ENCODE data around the gene DUOXA1. TPM values are rescaled to one million over a fixed set of nuclear protein-coding genes. Genes with fewer than 3 reads are reported as not detected.
"Not testable (repeated sequence)": the region's sequence is repeated elsewhere in the genome, so short reads cannot be mapped to it uniquely, and the experiment has no call there.

The DUOXA1 gene
- total RNA-seq, 2 donors from 2014 or later = 0.88 to 1.3 TPM

- no peaks in the 10 kb centered on the region for H3K4me1 ChIP-seq
- H3K4me3 ChIP-seq = no peak overlapping the region
- H3K9ac ChIP-seq (ENCODE audit: low read depth in 2 of 2, low read length in 2 of 2) = no peak overlapping the region
- DNase-seq = no peak
- intact Hi-C loops (cut with DNase I) = no loop called here
- TF ChIP-seq CTCF (IDR thresholded peaks at IDR 0.05) = no peak
- no peaks in the 10 kb centered on the region for H3K9me3 ChIP-seq
- H3K36me3 ChIP-seq = no peaks in the 10 kb centered on the region
- H3K27ac ChIP-seq = no peak overlapping the region
- no peaks in the 10 kb centered on the region for H3K27me3 ChIP-seq
Measured at GRCh38 chr15:45140557-45141250, 11.0 kb upstream of the DUOXA1 start.

GRCh38 chr15:45139770-45140169 is 10.1 kb upstream of the DUOXA1 start:
- Histone ChIP-seq H3K36me3 (no peaks in the 10 kb centered on the region), H3K4me1 (peaks cover 5% of the 10 kb centered on the region), H3K4me3 (no peak overlapping the region), H3K9me3 (no peaks in the 10 kb centered on the region), H3K27ac (no peak overlapping the region), H3K27me3 (no peaks in the 10 kb centered on the region), H3K9ac (ENCODE audit: low read depth in 2 of 2, low read length in 2 of 2) (no peak overlapping the region)
- no peak for DNase-seq
- intact Hi-C loops (cut with DNase I) = no loop called here
- no peak for TF ChIP-seq CTCF (IDR thresholded peaks at IDR 0.05)

- TF ChIP-seq CTCF (IDR thresholded peaks at IDR 0.05) = no peak
- Histone ChIP-seq H3K9ac (ENCODE audit: low read depth in 2 of 2, low read length in 2 of 2) (no peak overlapping the region), H3K36me3 (no peaks in the 10 kb centered on the region), H3K27ac (no peak overlapping the region), H3K4me1 (peaks cover 7% of the 10 kb centered on the region), H3K4me3 (no peak overlapping the region), H3K27me3 (peaks cover under 1% of the 10 kb centered on the region), H3K9me3 (no peaks in the 10 kb centered on the region)
- DNase-seq = no peak
- intact Hi-C loops (cut with DNase I) = no loop called here
Measured at GRCh38 chr15:45138814-45139765, 9.4 kb upstream of the DUOXA1 start.

GRCh38 chr15:45137703-45138102 is 8.0 kb upstream of the DUOXA1 start:
- H3K27ac ChIP-seq = no peak overlapping the region
- H3K4me1 ChIP-seq = peaks cover 7% of the 10 kb centered on the region
- H3K27me3 ChIP-seq = peaks cover 3% of the 10 kb centered on the region
- no peak overlapping the region for H3K4me3 ChIP-seq
- no peak for DNase-seq
- intact Hi-C loops (cut with DNase I) = no loop called here
- no peak overlapping the region for H3K9ac ChIP-seq (ENCODE audit: low read depth in 2 of 2, low read length in 2 of 2)
- H3K9me3 ChIP-seq = no peaks in the 10 kb centered on the region
- TF ChIP-seq CTCF (IDR thresholded peaks at IDR 0.05) = no peak
- no peaks in the 10 kb centered on the region for H3K36me3 ChIP-seq

DNA sequence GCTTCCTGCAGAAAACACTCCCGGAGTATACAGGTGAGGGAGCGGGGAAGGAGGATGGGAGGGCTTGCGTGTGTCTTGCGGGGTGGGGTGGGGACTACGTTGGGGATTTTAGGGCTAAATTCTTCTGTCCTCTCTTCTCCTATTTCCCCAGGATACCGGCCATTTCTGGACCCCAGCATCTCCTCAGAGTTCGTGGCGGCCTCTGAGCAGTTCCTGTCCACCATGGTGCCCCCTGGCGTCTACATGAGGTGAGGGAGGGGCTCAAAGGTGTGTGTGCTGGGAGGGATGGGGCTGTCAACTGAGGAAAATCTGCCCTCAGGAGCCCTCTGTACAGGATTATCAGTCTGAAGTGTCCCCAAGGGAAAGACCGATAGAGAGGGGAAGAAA is 6.7 kb upstream of the DUOXA1 start:
- intact Hi-C loops (cut with DNase I) = no loop called here
- Histone ChIP-seq H3K4me3 (no peak overlapping the region), H3K27ac (no peak overlapping the region), H3K9me3 (no peaks in the 10 kb centered on the region), H3K36me3 (no peaks in the 10 kb centered on the region), H3K27me3 (peaks cover 3% of the 10 kb centered on the region), H3K4me1 (peaks cover 7% of the 10 kb centered on the region), H3K9ac (ENCODE audit: low read depth in 2 of 2, low read length in 2 of 2) (no peak overlapping the region)
- no peak for DNase-seq
- TF ChIP-seq CTCF (IDR thresholded peaks at IDR 0.05) = no peak

DNA sequence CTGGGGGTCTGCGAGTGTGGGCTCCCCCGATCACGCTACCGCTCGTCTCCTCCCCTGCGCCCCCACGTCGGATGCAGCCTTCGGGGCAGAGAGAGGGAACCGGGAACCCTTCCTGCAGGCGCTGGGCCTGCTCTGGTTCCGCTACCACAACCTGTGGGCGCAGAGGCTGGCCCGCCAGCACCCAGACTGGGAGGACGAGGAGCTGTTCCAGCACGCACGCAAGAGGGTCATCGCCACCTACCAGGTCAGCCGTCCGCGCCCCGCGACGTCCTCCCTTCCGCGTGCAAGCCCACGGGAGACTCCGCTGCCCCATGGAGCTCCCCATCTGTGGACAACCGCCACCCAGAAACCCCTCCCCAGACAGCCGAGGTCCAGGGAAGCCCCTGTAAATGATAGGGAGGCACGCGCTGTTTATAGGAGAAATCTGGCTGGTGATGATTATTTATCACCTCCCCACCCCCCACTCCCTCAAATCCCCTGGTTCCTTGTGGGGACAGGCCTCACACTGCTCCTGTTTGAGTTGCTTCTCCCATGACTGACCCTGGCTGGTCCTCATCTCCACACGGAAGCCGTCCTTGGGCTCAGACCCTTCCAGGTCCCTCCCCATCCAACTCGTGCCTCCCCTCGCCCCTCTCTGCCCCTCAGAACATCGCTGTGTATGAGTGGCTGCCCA is 6.2 kb upstream of the DUOXA1 start:
- H3K27me3 ChIP-seq, H3K27ac ChIP-seq, H3K4me3 ChIP-seq: not testable (repeated sequence)

More for the DNA sequence above, 6.2 kb upstream of the DUOXA1 start:
- H3K36me3 ChIP-seq; H3K9ac ChIP-seq (ENCODE audit: low read depth in 2 of 2, low read length in 2 of 2); DNase-seq; H3K4me1 ChIP-seq; H3K9me3 ChIP-seq; intact Hi-C loops (cut with DNase I): not testable (repeated sequence)

Data from colonic mucosa (tissue), 4 donors.